SK-N-SH treated with all-trans-retinoic acid at 6 μM for 48 hours (cell line): ENCODE data around the gene C1orf198.

Experiments used
- ATAC-seq: fragments of 200-7000 bp; cut with Tn5 transposase; 3 replicates; pipeline ENCODE4 v1.9.1; 2020; ENCODE audit warnings: mild to moderate bottlenecking, moderate library complexity
- ARNTL ChIP-seq: fragments of 450-650 bp; formaldehyde crosslinking; IDR thresholded peaks from 2 replicates; pipeline ENCODE4 v1.5.0; 2020; ENCODE audit warnings: low read depth, mild to moderate bottlenecking, moderate library complexity, borderline replicate concordance
- BACH2 ChIP-seq: fragments of 250-450 bp; sonication (Bioruptor Pico); IDR thresholded peaks from 2 replicates; pipeline ENCODE4 v1.9.0; 2021; ENCODE audit warnings: mild to moderate bottlenecking, borderline replicate concordance
- CSDC2 ChIP-seq: fragments of 250-450 bp; sonication (Bioruptor Pico); IDR thresholded peaks from 2 replicates; pipeline ENCODE4 v1.5.0; 2020; ENCODE audit warnings: mild to moderate bottlenecking, moderate library complexity
- GLIS3 ChIP-seq: fragments of 250-450 bp; sonication (Bioruptor Pico); IDR thresholded peaks from 2 replicates; pipeline ENCODE4 v1.5.0; 2020; ENCODE audit warnings: mild to moderate bottlenecking, moderate library complexity
- ISL1 ChIP-seq: fragments of 250-450 bp; sonication (Bioruptor Pico); IDR thresholded peaks from 2 replicates; pipeline ENCODE4 v2.1.2; 2022; ENCODE audit warnings: mild to moderate bottlenecking, moderate library complexity
- OSR1 ChIP-seq: fragments of 250-450 bp; sonication (Bioruptor Pico); IDR thresholded peaks from 2 replicates; pipeline ENCODE4 v1.8.0; 2022; ENCODE audit warnings: moderate library complexity, mild to moderate bottlenecking, inconsistent platforms
- PPARA ChIP-seq: fragments of 250-450 bp; sonication (Bioruptor Pico); IDR thresholded peaks from 2 replicates; pipeline ENCODE4 v1.5.0; 2020; ENCODE audit warnings: mild to moderate bottlenecking, borderline replicate concordance
- RARB ChIP-seq: fragments of 250-450 bp; sonication (Bioruptor Pico); IDR thresholded peaks from 2 replicates; pipeline ENCODE4 v1.8.0; 2021; ENCODE audit warnings: mild to moderate bottlenecking, moderate library complexity
- SNAI2 ChIP-seq: fragments of 250-450 bp; sonication (Bioruptor Pico); IDR thresholded peaks from 2 replicates; pipeline ENCODE4 v1.5.0; 2020; ENCODE audit warnings: mild to moderate bottlenecking, moderate library complexity
- TCF4 ChIP-seq: fragments of 250-450 bp; sonication (Bioruptor Pico); IDR thresholded peaks from 2 replicates; pipeline ENCODE4 v1.8.0; 2021; ENCODE audit warnings: mild to moderate bottlenecking, moderate library complexity, borderline replicate concordance
- ZC3H10 ChIP-seq: fragments of 250-450 bp; sonication (Bioruptor Pico); IDR thresholded peaks from 2 replicates; pipeline ENCODE4 v1.5.1; 2021; ENCODE audit warnings: mild to moderate bottlenecking, moderate library complexity
- ZFP3 ChIP-seq: fragments of 250-450 bp; sonication (Bioruptor Pico); IDR thresholded peaks from 2 replicates; pipeline ENCODE4 v1.5.0; 2020; ENCODE audit warnings: mild to moderate bottlenecking, moderate library complexity
- ZNF565 ChIP-seq: fragments of 450-650 bp; formaldehyde crosslinking; conservative IDR thresholded peaks from 2 replicates; pipeline ENCODE4 v1.5.0; 2020; ENCODE audit warnings: low read depth, mild to moderate bottlenecking, moderate library complexity
- ZNF70 ChIP-seq: fragments of 450-650 bp; formaldehyde crosslinking; IDR thresholded peaks from 2 replicates; pipeline ENCODE4 v1.5.0; 2020; ENCODE audit warnings: mild to moderate bottlenecking, moderate library complexity
- ZNF8 ChIP-seq: fragments of 450-650 bp; formaldehyde crosslinking; IDR thresholded peaks from 2 replicates; pipeline ENCODE4 v1.5.0; 2020; ENCODE audit warnings: mild to moderate bottlenecking, moderate library complexity
- TF ChIP-seq, protein P1 (sequence below): fragments of 250-450 bp; sonication (Bioruptor Pico); IDR thresholded peaks from 2 replicates; pipeline ENCODE4 v1.5.1; 2021; ENCODE audit warnings: mild to moderate bottlenecking, moderate library complexity
- TF ChIP-seq, protein P2 (sequence below): fragments of 250-450 bp; sonication (Bioruptor Pico); IDR thresholded peaks from 2 replicates; pipeline ENCODE4 v1.5.1; 2020; ENCODE audit warnings: low read depth, mild to moderate bottlenecking, moderate library complexity
- TF ChIP-seq, protein P3 (sequence below): fragments of 250-450 bp; sonication (Bioruptor Pico); IDR thresholded peaks from 2 replicates; pipeline ENCODE4 v1.8.0; 2021; ENCODE audit warnings: low read depth, mild to moderate bottlenecking, moderate library complexity, borderline replicate concordance
- TF ChIP-seq, protein P4 (sequence below): fragments of 250-450 bp; sonication (Bioruptor Pico); IDR thresholded peaks from 2 replicates; pipeline ENCODE4 v1.8.0; 2020; ENCODE audit warnings: mild to moderate bottlenecking, moderate library complexity, borderline replicate concordance
- TF ChIP-seq, protein P5 (sequence below): fragments of 250-450 bp; sonication (Bioruptor Pico); IDR thresholded peaks from 2 replicates; pipeline ENCODE4 v1.5.0; 2020; ENCODE audit warnings: mild to moderate bottlenecking, moderate library complexity

Gene C1orf198

DNA sequence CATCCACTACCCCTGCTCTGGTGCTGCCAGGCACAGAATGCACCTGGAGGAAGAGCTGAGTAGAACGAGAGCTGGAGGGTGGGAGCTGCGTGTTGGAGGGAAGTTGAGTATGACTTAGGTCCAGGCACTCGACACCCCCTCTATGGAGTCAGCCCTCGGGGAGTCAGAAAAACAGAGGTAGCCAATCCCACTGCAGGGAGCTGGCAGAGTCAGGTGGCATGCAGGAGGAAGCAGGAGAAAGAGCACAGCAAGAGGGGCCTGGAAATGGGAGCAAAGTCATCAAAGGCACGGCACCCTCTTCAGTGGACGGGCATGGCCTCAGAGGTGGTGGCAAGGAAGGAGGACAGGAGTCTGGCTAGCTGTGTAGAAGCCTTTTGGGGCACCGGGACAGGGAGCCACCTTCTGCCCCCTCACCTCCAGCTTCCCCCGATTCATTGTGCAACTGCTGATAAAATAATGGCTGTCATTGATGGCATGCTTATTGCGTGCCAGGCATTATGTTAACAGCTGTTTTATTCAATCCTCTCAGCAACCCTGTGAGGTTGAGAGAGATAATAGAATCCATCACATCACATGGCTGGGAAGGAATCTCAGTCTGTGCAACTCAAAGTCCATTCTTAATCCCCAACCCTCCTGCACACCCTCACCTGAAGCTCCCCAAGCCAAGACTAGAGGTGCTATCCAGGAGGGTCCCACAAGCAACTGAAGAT lies 42.0 kb downstream of the C1orf198 start (continued):
- TF ChIP-seq RARB (CRISPR knock-in tag) (no peak), ZFP3 (CRISPR knock-in tag) (no peak)
- TF ChIP-seq, all 23 proteins: peak for 0

DNA sequence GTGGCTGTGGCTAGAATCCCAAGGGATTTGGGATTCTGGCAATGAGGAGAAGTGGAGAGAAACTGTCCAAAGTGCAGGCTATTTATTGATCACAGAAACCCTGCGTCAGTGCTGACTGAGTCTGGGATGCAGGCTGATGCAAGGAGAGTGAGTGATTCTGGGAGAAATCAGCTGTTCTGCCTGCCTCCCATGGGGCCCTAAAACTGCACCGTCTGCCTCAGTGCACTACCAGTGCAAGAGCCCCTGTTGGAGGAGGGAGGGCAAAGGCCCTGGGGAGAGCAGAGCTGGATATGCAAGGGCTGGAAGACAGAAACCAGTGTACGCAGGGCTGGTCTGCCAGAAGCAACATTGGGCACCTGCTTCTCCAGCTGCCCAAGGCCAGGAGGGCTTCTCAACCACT lies 42.6 kb downstream of the C1orf198 start:
- no peak for ATAC-seq
- TF ChIP-seq, protein P1, sequence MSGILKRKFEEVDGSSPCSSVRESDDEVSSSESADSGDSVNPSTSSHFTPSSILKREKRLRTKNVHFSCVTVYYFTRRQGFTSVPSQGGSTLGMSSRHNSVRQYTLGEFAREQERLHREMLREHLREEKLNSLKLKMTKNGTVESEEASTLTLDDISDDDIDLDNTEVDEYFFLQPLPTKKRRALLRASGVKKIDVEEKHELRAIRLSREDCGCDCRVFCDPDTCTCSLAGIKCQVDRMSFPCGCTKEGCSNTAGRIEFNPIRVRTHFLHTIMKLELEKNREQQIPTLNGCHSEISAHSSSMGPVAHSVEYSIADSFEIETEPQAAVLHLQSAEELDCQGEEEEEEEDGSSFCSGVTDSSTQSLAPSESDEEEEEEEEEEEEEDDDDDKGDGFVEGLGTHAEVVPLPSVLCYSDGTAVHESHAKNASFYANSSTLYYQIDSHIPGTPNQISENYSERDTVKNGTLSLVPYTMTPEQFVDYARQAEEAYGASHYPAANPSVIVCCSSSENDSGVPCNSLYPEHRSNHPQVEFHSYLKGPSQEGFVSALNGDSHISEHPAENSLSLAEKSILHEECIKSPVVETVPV (CRISPR knock-in tag): no peak
- TF ChIP-seq, protein P2, sequence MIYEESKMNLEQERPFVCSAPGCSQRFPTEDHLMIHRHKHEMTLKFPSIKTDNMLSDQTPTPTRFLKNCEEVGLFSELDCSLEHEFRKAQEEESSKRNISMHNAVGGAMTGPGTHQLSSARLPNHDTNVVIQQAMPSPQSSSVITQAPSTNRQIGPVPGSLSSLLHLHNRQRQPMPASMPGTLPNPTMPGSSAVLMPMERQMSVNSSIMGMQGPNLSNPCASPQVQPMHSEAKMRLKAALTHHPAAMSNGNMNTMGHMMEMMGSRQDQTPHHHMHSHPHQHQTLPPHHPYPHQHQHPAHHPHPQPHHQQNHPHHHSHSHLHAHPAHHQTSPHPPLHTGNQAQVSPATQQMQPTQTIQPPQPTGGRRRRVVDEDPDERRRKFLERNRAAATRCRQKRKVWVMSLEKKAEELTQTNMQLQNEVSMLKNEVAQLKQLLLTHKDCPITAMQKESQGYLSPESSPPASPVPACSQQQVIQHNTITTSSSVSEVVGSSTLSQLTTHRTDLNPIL (CRISPR knock-in tag): no peak
- no peak for TF ChIP-seq SNAI2 (CRISPR knock-in tag)
- TF ChIP-seq, protein P3, sequence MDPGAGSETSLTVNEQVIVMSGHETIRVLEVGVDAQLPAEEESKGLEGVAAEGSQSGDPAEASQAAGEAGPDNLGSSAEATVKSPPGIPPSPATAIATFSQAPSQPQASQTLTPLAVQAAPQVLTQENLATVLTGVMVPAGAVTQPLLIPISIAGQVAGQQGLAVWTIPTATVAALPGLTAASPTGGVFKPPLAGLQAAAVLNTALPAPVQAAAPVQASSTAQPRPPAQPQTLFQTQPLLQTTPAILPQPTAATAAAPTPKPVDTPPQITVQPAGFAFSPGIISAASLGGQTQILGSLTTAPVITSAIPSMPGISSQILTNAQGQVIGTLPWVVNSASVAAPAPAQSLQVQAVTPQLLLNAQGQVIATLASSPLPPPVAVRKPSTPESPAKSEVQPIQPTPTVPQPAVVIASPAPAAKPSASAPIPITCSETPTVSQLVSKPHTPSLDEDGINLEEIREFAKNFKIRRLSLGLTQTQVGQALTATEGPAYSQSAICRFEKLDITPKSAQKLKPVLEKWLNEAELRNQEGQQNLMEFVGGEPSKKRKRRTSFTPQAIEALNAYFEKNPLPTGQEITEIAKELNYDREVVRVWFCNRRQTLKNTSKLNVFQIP (CRISPR knock-in tag): no peak
- TF ChIP-seq GLIS3: no peak
- TF ChIP-seq TCF4 (CRISPR knock-in tag): no peak
- no peak for TF ChIP-seq ZC3H10 (CRISPR knock-in tag)
- no peak for TF ChIP-seq ISL1 (CRISPR knock-in tag)
- no peak for TF ChIP-seq ZNF70 (CRISPR knock-in tag)
- no peak for TF ChIP-seq BACH2 (CRISPR knock-in tag)
- no peak for TF ChIP-seq ZNF8 (CRISPR knock-in tag)
- no peak for TF ChIP-seq ARNTL (CRISPR knock-in tag)
- no peak for TF ChIP-seq PPARA (CRISPR knock-in tag)
- TF ChIP-seq CSDC2 (CRISPR knock-in tag): no peak
- no peak for TF ChIP-seq OSR1 (CRISPR knock-in tag)
- TF ChIP-seq ZNF565: no peak
- TF ChIP-seq, protein P4, sequence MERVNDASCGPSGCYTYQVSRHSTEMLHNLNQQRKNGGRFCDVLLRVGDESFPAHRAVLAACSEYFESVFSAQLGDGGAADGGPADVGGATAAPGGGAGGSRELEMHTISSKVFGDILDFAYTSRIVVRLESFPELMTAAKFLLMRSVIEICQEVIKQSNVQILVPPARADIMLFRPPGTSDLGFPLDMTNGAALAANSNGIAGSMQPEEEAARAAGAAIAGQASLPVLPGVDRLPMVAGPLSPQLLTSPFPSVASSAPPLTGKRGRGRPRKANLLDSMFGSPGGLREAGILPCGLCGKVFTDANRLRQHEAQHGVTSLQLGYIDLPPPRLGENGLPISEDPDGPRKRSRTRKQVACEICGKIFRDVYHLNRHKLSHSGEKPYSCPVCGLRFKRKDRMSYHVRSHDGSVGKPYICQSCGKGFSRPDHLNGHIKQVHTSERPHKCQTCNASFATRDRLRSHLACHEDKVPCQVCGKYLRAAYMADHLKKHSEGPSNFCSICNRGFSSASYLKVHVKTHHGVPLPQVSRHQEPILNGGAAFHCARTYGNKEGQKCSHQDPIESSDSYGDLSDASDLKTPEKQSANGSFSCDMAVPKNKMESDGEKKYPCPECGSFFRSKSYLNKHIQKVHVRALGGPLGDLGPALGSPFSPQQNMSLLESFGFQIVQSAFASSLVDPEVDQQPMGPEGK (CRISPR knock-in tag): no peak

DNA sequence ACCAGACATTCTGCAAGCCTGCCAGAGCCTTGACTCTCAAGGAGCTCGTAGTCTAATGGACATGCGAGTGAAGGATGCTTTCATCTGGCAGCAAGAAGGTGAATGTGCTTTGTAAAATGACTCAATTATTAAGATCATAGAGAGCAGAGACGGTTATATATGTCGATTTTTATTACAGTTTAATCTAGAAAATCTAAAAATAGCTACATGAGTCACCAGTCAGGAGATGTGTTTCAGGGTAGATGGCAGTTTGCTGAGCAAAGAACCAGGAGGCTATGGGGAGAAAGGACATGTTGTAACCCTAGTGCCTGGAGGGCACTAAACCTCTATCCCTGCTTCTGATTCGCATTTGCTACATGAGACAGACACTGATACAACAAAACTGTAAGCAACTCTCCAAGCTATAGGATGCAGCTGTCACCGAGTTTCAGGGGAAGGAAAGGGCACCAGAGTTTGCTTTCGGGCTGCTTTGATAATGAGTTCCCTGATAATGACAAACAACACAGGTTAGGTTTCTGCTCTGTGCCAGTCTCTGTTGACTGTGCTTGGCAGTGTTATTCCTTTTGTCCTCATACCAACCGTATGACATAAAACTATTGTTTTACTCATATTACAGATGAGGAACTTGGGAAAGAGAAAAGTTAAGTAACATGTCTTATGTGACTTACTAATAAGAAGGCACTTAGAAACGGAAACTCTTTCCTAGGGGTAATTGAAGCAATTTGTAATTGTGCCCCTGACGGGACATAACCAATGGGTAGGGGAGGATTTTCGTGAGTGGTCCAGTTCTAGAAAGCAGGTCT lies 43.2 kb downstream of the C1orf198 start:
- ATAC-seq: peak; percentile 80
- TF ChIP-seq CSDC2 (CRISPR knock-in tag): no peak
- TF ChIP-seq, protein P5, sequence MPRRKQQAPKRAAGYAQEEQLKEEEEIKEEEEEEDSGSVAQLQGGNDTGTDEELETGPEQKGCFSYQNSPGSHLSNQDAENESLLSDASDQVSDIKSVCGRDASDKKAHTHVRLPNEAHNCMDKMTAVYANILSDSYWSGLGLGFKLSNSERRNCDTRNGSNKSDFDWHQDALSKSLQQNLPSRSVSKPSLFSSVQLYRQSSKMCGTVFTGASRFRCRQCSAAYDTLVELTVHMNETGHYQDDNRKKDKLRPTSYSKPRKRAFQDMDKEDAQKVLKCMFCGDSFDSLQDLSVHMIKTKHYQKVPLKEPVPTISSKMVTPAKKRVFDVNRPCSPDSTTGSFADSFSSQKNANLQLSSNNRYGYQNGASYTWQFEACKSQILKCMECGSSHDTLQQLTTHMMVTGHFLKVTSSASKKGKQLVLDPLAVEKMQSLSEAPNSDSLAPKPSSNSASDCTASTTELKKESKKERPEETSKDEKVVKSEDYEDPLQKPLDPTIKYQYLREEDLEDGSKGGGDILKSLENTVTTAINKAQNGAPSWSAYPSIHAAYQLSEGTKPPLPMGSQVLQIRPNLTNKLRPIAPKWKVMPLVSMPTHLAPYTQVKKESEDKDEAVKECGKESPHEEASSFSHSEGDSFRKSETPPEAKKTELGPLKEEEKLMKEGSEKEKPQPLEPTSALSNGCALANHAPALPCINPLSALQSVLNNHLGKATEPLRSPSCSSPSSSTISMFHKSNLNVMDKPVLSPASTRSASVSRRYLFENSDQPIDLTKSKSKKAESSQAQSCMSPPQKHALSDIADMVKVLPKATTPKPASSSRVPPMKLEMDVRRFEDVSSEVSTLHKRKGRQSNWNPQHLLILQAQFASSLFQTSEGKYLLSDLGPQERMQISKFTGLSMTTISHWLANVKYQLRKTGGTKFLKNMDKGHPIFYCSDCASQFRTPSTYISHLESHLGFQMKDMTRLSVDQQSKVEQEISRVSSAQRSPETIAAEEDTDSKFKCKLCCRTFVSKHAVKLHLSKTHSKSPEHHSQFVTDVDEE (CRISPR knock-in tag): 0 out of 2 replicates have a peak, but pooled peaks have one; percentile 16
